GM23248 (cell line): ENCODE measurements around the gene OR2AG2. TPM values are rescaled to one million over a fixed set of nuclear protein-coding genes. Genes with fewer than 3 reads are reported as not detected.

ENCODE experiments used
- DNase-seq: peaks from one replicate; pipeline ENCODE4 v3.0.0-alpha.2; 2015
- H2AFZ ChIP-seq: fragments of 200-600 bp; sonication (generic); 2 replicates; pipeline ENCODE4 v1.6.1; 2016; ENCODE audit warnings: antibody characterized with exemption
- H3F3A ChIP-seq: fragments of 200-600 bp; sonication (generic); 2 replicates; pipeline ENCODE4 v1.6.1; 2016; ENCODE audit warnings: mild to moderate bottlenecking, antibody characterized with exemption, mixed run types; ENCODE audit not compliant: insufficient read depth
- H3K27ac ChIP-seq: fragments of 200-600 bp; sonication (generic); 2 replicates; pipeline ENCODE4 v1.5.1; 2016; ENCODE audit warnings: mild to moderate bottlenecking
- H3K27me3 ChIP-seq: fragments of 200-600 bp; sonication (generic); replicated peaks from 2 replicates; pipeline ENCODE4 v1.6.1; 2016; ENCODE audit warnings: mild to moderate bottlenecking; ENCODE audit not compliant: insufficient read depth
- H3K36me3 ChIP-seq: fragments of 200-600 bp; sonication (generic); 2 replicates; pipeline ENCODE4 v1.6.1; 2016; ENCODE audit warnings: low read depth, mild to moderate bottlenecking
- H3K4me1 ChIP-seq: fragments of 200-600 bp; sonication (generic); 2 replicates; pipeline ENCODE4 v1.6.1; 2016; ENCODE audit warnings: mild to moderate bottlenecking; ENCODE audit not compliant: insufficient read depth
- H3K4me2 ChIP-seq: fragments of 200-600 bp; sonication (generic); one replicate; pipeline ENCODE4 v1.6.1; 2016; ENCODE audit warnings: mild to moderate bottlenecking; ENCODE audit not compliant: unreplicated experiment
- H3K4me3 ChIP-seq: fragments of 200-600 bp; sonication (generic); 2 replicates; pipeline ENCODE4 v1.5.1; 2016; ENCODE audit warnings: mild to moderate bottlenecking
- H3K79me2 ChIP-seq: fragments of 200-600 bp; sonication (generic); 2 replicates; pipeline ENCODE4 v1.6.1; 2016; ENCODE audit warnings: mild to moderate bottlenecking; ENCODE audit not compliant: insufficient read depth
- H3K9ac ChIP-seq: fragments of 200-600 bp; sonication (generic); 2 replicates; pipeline ENCODE4 v1.6.1; 2016; ENCODE audit warnings: mild to moderate bottlenecking
- H3K9me2 ChIP-seq: fragments of 200-600 bp; sonication (generic); 2 replicates; pipeline ENCODE4 v1.6.1; 2016; ENCODE audit warnings: mixed run types, mild to moderate bottlenecking, moderate library complexity; ENCODE audit not compliant: insufficient read depth
- H3K9me3 ChIP-seq: fragments of 200-600 bp; sonication (generic); one replicate; pipeline ENCODE4 v1.6.1; 2017; ENCODE audit warnings: low read depth
- H4K20me1 ChIP-seq: fragments of 200-600 bp; sonication (generic); 2 replicates; pipeline ENCODE4 v1.6.0; 2016; ENCODE audit not compliant: insufficient read depth
- EZH2 ChIP-seq: fragments of 200-600 bp; sonication (generic); IDR thresholded peaks from 2 replicates; pipeline ENCODE4 v1.6.1; 2018; ENCODE audit warnings: antibody characterized with exemption, mild to moderate bottlenecking; ENCODE audit not compliant: insufficient read depth, poor library complexity, severe bottlenecking
- EZH2phosphoT487 ChIP-seq: fragments of 200-600 bp; sonication (generic); IDR thresholded peaks from 2 replicates; pipeline ENCODE4 v1.6.1; 2018; ENCODE audit warnings: antibody characterized with exemption, moderate library complexity, mild to moderate bottlenecking, low read depth; ENCODE audit not compliant: insufficient read depth
- WGBS, 2 experiments: methylation state at CpG; one replicate each; pipeline ENCODE4 v1.1.6; 2015 to 2017; ENCODE audit warnings: low lambda C conversion rate in 2 of 2, low coverage in 1 of 2; ENCODE audit errors: missing lambda C conversion rate in 2 of 2; 5-methylcytosine and 5-hydroxymethylcytosine counted together
- in situ Hi-C: fragments of 300-500 bp; cut with MboI; formaldehyde crosslinking; loops from 2 replicates; pipeline ENCODE4 v1.15.0; 2020
- polyA plus RNA-seq: library from polyadenylated mRNA; unstranded; fragments of >200 nt; fragmentation: Nextera tagmentation; extraction: Ambion mirVana; gene quantifications from 2 replicates; pipeline ENCODE4 v1.2.1, GENCODE V29; 2016
- total RNA-seq: library from RNA; depleted of rRNA; stranded (reverse); fragments of >200 nt; shearing (Covaris generic); gene quantifications from 2 replicates; pipeline ENCODE4 v1.2.3, GENCODE V29; 2014

OR2AG2 gene
- total and polyA plus RNA-seq, 2 experiments from 2014 or later = 0.22 TPM; not detected in 1

GRCh38 chr11:6782720-6783119, 10.9 kb upstream of the OR2AG2 start, which contains the start of gene OR2AG1:
Gene OR2AG1, plus strand, starts transcription at chr11:6783020. Its CDS starts 2,018 bp downstream, at chr11:6785038.
- no peaks in the 10 kb centered on the region for H3K27me3 ChIP-seq
- H3K9me3 ChIP-seq = no peaks in the 10 kb centered on the region
- TF ChIP-seq EZH2phosphoT487 = no peak
- TF ChIP-seq EZH2 = no peak
- no peaks in the 10 kb centered on the region for H3K4me1 ChIP-seq
- H3K4me2 ChIP-seq = no peak within 1 kb of the TSS
- no peak for DNase-seq
- H4K20me1 ChIP-seq = no peaks in the 10 kb centered on the region
- H3F3A ChIP-seq = no peaks in the 10 kb centered on the region
- H3K9ac ChIP-seq = no peak within 1 kb of the TSS
- no peaks in the 10 kb centered on the region for H3K9me2 ChIP-seq
- no peaks in the 10 kb centered on the region for H3K79me2 ChIP-seq
- H3K36me3 ChIP-seq = no peaks in the 10 kb centered on the region
- WGBS, 2 experiments = 38 to 71% methylated on average over 2 of the region's 2 CpGs
- in situ Hi-C loops = no loop called here
- H3K27ac ChIP-seq = no peak within 1 kb of the TSS
- no peak within 1 kb of the TSS for H2AFZ ChIP-seq
- no peak within 1 kb of the TSS for H3K4me3 ChIP-seq

GRCh38 chr11:6780829-6781228, 9.1 kb upstream of the OR2AG2 start:
- no peaks in the 10 kb centered on the region for H3K27me3 ChIP-seq
- H3F3A ChIP-seq = no peaks in the 10 kb centered on the region
- no peak overlapping the region for H3K9ac ChIP-seq
- H4K20me1 ChIP-seq = no peaks in the 10 kb centered on the region
- no peak overlapping the region for H3K4me3 ChIP-seq
- in situ Hi-C loops = no loop called here
- H3K9me3 ChIP-seq = no peaks in the 10 kb centered on the region
- TF ChIP-seq EZH2 = no peak
- no peak for TF ChIP-seq EZH2phosphoT487
- H3K27ac ChIP-seq = no peak overlapping the region
- no peak for DNase-seq
- H3K36me3 ChIP-seq = no peaks in the 10 kb centered on the region
- H3K79me2 ChIP-seq = no peaks in the 10 kb centered on the region
- H3K9me2 ChIP-seq = no peaks in the 10 kb centered on the region
- no peak overlapping the region for H2AFZ ChIP-seq
- no peaks in the 10 kb centered on the region for H3K4me1 ChIP-seq
- no peak overlapping the region for H3K4me2 ChIP-seq

- no peaks in the 10 kb centered on the region for H3F3A ChIP-seq
- H2AFZ ChIP-seq = no peak overlapping the region
- H3K4me3 ChIP-seq = no peak overlapping the region
- no peaks in the 10 kb centered on the region for H3K4me1 ChIP-seq
- no peaks in the 10 kb centered on the region for H3K9me3 ChIP-seq
- no peak overlapping the region for H3K4me2 ChIP-seq
- H4K20me1 ChIP-seq = no peaks in the 10 kb centered on the region
- in situ Hi-C loops = no loop called here
- H3K9me2 ChIP-seq = no peaks in the 10 kb centered on the region
- H3K27me3 ChIP-seq = no peaks in the 10 kb centered on the region
- no peaks in the 10 kb centered on the region for H3K79me2 ChIP-seq
- H3K9ac ChIP-seq = no peak overlapping the region
- no peak for TF ChIP-seq EZH2phosphoT487
- no peak for TF ChIP-seq EZH2
- no peaks in the 10 kb centered on the region for H3K36me3 ChIP-seq
- no peak overlapping the region for H3K27ac ChIP-seq
- no peak for DNase-seq
These were observed 6.7 kb upstream of the OR2AG2 start for GRCh38 chr11:6778518-6778917.

GRCh38 chr11:6757373-6757967, 14.3 kb downstream of the OR2AG2 start:
- no peaks in the 10 kb centered on the region for H3K27me3 ChIP-seq
- 45 to 48% methylated on average over 2 of the region's 2 CpGs for WGBS, 2 experiments
- peak; percentile 68 for DNase-seq

GRCh38 chr11:6755953-6756347, 15.8 kb downstream of the OR2AG2 start:
- no peaks in the 10 kb centered on the region for H3K4me1 ChIP-seq
- H3K27ac ChIP-seq = no peak overlapping the region
- in situ Hi-C loops = no loop called here
- H3F3A ChIP-seq = no peaks in the 10 kb centered on the region
- 71% methylated on average over 1 of the region's 1 CpG for WGBS, 2 experiments
- no peaks in the 10 kb centered on the region for H3K9me2 ChIP-seq
- no peaks in the 10 kb centered on the region for H3K27me3 ChIP-seq
- no peak overlapping the region for H3K4me2 ChIP-seq
- H3K36me3 ChIP-seq = no peaks in the 10 kb centered on the region
- no peak overlapping the region for H3K9ac ChIP-seq
- DNase-seq = no peak
- no peak for TF ChIP-seq EZH2
- TF ChIP-seq EZH2phosphoT487 = no peak
- H2AFZ ChIP-seq = no peak overlapping the region
- H3K79me2 ChIP-seq = no peaks in the 10 kb centered on the region
- no peaks in the 10 kb centered on the region for H4K20me1 ChIP-seq
- H3K4me3 ChIP-seq = no peak overlapping the region
- no peaks in the 10 kb centered on the region for H3K9me3 ChIP-seq

More at GRCh38 chr11:6757373-6757967, 14.3 kb downstream of the OR2AG2 start:
- Histone ChIP-seq H3F3A (no peaks in the 10 kb centered on the region), H3K9ac (no peak overlapping the region), H3K4me1 (no peaks in the 10 kb centered on the region), H3K79me2 (no peaks in the 10 kb centered on the region), H3K9me3 (no peaks in the 10 kb centered on the region), H4K20me1 (no peaks in the 10 kb centered on the region), H3K27ac (no peak overlapping the region), H3K36me3 (no peaks in the 10 kb centered on the region), H3K4me2 (no peak overlapping the region), H3K9me2 (no peaks in the 10 kb centered on the region), H3K4me3 (no peak overlapping the region), H2AFZ (no peak overlapping the region)
- in situ Hi-C loops = no loop called here
- no peak for TF ChIP-seq EZH2
- TF ChIP-seq EZH2phosphoT487 = no peak
